HG03575 (cell line): ENCODE measurements around the gene CBL.
"Not testable (repeated sequence)": the region's sequence is repeated elsewhere in the genome, so short reads cannot be mapped to it uniquely, and the experiment has no call there.

Experiments used
- ATAC-seq: cut with Tn5 transposase; IDR thresholded peaks from one replicate; pipeline ENCODE4 v1.9.1; 2021; ENCODE audit not compliant: unreplicated experiment, insufficient number of reproducible peaks, low FRiP score; ENCODE audit errors: extremely low read depth

Gene CBL

DNA sequence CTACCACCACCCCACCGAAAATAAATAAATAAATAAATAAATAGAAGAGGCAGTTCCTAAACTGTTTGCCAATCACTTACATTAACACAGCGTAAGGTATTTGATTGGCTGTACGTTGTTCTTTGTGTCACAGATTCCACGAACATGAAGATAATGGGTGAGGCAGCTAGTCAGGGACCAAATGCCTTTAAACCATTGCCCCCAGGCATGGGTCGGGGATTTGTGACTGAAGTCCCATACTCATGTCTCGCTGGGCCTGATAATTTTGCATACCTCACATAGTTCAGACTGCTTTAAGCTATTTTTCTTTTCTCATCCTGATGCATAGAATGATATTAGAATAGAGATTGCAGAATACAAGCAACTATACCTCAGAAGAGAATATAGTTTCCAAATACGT, 3.6 kb upstream of the CBL start:
- no peak for ATAC-seq

DNA sequence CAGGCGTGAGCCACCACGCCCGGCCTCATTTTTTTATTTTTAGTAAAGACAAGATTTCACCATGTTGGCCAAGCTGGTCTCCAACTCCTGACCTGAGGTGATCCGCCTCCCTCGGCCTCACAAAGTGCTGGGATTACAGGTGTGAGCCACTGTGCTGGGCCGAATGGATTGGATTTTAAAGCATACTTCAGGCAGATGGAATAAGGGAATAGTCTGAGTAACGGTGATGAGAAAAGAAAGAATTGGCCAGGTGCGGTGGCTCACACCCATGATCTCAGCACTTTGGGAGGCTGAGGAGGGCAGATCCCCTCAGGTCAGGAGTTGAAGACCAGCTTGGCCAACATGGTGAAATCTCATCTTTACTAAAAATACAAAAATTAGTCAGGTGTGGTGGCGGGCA, 2.1 kb upstream of the CBL start:
- ATAC-seq: no peak

DNA sequence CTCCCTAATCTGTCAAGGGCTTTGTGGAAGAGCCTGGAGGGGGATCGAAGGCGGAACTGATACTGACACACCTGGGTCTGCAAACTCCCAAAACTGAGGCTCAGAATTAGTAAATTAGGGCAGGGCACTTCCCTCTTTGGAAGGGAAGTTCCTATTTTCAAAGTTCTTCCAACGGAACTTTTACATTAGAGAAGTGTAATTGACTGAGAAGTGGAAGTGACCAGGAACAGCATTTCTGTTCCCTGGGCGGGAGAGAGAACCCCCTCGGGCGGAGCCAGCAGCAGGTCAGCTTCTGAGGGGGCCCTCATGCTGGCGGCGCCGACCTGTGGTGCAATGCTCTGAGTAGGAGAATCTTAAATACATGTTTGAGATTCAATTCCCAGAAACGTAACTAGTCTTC, 1.1 kb upstream of the CBL start:
- ATAC-seq: no peak

DNA sequence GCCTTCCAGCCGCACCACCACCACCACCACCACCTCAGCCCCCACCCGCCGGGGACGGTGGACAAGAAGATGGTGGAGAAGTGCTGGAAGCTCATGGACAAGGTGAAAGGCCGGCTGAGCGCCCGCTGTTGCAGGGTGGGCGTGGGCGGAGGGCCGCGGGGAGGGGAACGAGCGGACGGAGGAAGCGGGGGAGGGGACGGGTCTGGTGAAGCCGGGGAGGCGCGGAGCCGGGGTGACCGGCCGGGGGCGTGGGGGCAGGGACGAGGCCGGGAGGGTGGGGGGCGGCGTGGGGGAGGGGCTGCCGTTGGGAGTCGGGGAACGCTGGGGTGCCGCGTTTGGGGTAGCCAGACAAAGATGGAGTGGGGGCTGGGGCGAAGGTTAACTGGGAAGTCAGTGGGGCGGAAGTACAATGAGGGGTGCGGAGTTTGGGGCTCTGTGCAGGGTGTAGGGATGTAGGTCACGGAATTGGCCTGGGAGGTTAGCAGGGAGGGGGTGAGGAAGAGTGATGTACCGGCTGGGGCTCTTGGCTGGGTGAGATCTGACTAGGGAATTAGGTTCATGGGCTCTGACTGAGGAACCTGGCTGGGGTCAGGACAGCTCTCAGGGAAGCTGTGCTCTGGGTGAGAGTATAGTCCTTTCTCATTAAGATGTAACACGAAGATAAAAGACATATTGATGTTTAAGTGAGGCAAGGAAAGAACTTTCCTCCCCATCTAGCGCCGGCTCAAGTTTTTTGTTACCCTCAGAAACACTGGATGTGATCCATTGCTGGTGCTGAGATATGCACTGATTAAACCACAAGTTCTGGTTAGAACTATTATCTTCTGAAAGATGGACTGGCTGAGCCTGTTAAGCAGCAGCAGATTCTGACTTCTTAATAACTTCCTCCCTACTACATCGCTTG, 624 bp downstream of the CBL start:
- ATAC-seq: no peak

DNA sequence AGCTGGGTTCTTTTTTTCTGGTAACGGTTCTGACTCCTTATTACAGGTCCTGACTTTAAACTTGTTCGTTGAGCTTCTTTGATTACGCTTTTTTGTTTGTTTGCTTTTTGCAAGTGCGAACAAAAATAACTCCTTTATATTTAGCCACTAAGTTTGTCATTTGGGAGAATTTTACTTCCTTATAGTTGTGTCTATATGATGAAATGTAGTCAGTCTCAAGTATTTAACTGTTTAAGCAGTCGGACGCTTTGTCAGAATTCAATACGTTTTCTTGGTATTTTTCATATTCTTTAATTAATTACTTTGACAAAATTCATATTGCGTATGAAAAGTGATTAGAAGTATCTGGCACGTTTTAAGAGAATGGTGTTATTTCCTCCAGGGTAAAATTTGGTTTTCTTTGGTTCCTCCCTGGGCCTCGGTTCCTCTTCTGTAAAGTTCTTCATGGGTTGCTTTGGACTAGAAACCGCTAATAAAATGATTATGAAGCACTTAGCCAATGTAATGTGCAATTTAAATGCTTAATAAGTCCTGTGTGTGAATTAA, 1.3 kb downstream of the CBL start:
- no peak for ATAC-seq

DNA sequence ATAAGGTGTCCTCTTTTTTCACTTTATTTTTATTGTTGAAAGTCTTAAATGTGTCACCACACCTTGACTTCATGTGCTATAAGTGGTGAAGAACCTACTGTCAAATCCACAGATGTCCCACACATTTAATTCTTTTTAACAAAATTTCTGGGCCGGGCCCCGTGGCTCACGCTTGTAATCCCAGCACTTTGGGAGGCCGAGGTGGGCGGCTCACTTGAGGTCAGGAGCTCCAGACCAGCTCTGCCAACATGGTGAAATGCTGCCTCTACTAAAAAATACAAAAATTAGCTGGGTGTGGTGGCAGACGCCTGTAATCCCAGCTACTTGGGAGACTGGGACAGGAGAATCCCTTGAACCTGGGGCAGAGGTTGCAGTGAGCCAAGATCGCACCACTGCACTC, 3.0 kb downstream of the CBL start:
- no peak for ATAC-seq

DNA sequence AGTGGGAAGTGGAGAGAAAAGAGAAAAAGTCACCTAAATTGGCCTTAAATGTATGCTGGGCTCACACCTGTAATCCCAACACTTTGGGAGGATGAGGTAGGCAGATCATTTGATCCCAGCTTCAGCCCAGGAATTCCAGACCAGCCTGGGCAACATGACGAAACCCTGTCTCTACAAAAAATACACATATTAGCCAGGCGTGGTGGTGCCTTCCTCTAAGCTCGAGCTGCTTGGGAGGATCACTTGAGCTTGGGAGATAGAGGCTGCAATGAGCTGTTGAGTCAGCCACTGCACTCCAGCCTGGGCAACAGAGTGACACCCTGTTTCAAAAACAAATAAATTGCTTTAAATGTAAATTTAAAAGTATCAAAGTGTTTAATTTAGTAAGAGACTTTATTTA, 3.9 kb downstream of the CBL start:
- no peak for ATAC-seq

DNA sequence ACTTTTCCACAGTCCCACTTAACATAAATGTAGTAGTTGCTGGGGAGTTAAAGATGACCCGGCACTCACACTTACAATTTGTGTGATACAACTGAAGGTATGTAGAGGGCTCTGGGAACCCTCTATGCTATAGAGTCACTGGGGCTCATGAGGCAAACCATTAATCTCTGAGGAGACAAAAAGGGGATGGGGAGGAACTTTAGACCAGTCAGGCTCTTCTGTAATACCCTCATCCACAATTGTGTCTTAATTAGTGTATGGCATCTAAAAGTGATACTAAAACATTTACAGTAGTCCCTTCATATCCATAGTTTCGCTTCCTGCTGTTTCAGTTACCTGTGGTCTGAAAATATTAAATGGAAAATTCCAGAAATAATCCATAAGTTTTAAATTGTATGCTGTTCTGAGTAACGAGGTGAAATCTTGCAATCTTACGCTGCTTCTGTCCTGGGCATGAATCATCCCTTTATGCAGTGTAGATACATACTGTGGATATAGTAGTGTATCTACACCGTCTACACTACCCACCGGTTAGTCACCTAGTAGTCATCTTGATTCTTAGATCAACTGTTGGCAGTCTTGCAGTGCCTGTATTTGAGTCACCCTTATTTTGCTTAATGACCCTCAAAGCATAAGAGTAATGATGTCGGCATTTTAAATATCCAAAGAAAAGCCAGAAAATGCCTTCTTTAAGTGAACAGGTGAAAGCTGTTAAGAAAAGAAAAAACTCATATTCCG, 12.2 kb downstream of the CBL start:
- no peak for ATAC-seq

DNA sequence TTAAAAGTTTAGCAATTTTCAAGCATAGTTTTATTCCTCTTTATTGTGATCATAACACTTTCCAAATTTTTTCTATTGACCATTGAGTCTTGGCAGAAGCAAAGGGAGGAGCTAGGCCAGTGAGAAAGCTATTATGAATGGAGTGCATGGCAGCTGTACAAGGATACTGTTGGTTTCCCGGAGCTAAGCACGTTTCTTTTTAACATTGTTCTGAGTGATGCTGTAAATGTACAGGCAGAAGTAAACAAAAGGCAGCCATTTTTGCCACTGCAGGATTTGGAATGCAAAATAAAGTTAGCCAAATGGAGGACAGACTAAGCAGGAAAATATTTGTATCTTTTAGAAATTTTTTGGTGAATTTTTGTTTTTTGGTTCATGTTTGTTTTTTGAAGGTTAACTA, 16.2 kb downstream of the CBL start:
- no peak for ATAC-seq

DNA sequence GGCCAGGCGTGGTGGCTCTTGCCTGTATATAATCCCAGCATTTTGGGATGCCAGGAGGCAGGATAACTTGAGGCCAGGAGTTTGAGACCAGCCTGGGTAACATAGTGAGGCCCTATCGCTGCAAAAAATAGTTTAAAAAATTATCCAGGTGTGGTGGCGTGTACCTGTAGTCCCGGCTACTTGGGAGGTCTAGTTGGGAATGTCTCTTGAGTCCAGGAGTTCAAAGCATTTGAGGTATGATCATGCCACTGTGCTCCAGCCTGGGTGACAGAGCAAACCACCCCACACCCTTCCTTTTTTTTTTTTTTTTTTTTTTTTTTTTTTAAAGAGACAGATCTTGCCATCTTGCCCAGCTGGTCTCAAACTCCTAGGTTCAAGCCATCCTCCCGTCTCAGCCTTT, 16.8 kb downstream of the CBL start:
- ATAC-seq: no peak

DNA sequence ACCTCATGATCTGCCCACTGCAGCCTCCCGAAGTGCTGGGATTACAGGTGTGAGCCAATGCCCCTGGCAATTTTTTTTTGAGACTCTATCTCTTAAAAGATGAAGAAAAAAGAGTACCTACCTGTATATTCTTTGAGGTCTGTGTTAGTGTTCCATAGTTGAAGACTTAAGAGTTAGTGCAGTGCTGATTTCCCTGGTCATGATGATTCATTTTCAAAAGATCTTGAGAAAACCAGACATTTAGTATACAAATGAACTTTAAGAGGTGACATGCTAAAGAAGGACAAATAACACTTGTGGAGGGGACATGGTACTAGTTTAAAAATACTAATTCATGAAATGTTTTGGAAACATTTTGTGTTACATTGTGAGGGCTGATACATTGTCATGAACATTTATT, 17.7 kb downstream of the CBL start:
- ATAC-seq: no peak

DNA sequence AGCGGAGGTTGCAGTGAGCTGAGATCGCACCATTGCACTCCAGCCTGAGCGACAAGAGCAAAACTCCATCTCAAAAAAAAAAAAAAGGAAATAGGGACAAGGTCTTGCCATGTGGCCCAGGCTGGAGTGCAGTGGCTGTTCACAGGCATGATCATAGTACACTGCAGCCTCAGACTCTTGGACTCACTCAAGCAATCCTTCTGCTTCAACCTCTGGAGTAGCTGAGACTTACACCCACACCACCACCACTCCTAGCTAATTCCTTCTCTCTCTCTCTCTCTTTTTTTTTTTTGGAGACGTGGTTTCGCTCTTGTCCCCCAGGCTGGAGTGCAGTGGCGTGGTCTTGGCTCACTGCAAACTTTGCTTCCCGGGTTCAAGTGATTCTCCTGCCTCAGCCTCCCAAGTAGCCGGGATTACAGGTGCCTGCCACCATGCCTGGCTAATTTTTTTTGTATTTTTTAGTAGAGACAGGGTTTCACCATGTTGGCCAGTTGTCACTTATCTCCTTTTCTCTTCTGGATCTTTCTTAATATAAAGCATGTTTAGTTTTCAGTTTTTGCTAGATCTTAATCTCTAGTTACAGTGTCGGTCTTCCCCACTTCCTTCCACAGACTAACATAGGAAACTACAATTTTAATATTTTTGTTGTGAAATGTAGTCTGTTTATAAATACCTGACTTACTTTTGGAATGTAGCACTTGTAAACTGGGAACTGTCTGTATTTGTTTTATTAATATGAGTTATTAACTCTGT, 22.6 kb downstream of the CBL start:
- ATAC-seq: not testable (repeated sequence)

DNA sequence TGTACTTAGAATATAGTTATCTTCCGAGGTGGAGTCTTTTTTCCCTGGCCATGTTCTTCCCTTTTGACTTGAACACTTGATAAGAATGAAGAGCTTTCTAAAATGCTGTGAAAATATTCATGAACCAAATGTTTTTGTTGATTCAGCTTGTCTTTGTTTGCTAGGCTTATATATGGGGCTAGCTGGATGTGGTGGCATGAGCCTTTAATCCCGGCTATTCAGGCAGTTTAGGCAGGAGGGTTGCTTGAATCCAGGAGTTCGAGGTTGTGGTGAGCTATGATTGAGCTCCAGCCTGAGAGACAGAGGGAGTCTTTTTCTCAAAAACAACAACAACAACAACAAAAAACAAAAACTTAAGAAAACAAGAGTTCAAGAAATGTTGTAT, 23.1 kb downstream of the CBL start:
- ATAC-seq: no peak

DNA sequence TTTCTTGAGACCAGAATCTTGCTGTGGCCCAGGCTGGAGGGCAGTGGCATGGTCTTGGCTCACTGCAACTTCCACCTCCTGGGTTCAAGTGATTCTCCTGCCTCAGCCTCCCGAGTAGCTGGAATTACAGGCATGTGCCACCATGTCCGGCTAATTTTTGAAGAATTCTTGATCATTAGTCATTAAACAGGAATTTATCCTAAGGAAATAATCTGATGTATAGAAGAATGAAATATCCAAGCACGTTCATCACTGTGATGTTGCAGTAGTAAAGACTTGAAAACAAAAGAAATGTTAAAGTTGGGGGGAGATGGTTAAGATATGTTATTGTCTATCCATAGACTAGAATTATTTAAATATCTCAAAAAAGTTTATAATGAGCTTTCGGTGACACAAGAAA, 23.6 kb downstream of the CBL start:
- ATAC-seq: no peak

DNA sequence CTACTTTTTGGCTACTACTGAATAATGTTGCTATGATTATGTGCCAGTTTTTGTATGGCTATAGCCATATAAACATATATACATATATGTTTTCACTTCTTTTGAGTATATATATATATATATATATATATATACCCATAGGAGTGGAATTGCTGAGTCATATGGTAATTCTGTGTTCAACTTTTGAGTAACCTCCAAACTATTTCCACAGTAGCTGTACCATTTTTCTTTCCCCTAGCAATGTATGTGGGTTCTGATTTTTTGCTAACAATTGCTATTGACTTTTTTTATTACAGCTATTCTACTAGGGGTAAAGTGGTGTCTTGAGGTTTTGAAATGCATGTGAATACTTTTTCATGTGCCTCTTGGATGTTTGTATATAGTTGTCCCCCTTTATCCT, 30.4 kb downstream of the CBL start:
- no peak for ATAC-seq

DNA sequence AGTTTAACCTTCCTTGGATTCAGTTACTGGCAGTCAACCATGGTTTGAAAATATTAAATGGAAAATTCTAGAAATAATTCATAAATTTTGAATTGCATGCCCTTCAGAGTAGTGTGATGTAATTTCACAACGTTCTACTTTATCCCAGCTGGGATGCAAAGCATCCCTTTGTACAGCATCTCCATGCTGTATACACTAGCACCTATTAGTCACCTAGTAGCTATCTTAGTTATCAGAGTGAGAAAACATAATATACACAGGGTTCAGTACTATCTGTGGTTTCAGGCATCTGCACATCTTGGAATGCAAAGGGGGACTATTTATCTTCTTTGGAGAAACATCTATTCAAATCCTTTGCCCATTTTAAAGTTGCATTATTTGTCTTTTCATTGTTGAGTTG, 30.8 kb downstream of the CBL start:
- ATAC-seq: no peak

DNA sequence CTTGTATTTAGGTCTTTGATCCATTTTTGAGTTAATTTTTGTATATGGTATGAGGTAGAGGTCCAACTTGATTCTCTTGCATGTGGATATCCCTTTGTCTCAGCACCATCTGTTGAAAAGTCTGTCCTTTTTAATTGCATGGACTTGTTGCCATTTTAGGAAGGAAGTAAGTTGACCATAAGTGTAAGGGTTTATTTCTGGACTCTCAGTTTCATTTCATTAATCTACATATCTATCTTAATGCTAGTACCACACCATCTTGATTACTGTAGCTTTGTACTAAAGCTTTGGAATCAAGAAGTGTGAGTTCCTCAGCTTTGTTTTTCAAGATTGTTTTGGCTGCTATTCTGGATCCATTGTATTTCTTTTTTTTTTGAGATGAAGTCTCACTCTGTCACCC, 31.4 kb downstream of the CBL start:
- ATAC-seq: no peak

DNA sequence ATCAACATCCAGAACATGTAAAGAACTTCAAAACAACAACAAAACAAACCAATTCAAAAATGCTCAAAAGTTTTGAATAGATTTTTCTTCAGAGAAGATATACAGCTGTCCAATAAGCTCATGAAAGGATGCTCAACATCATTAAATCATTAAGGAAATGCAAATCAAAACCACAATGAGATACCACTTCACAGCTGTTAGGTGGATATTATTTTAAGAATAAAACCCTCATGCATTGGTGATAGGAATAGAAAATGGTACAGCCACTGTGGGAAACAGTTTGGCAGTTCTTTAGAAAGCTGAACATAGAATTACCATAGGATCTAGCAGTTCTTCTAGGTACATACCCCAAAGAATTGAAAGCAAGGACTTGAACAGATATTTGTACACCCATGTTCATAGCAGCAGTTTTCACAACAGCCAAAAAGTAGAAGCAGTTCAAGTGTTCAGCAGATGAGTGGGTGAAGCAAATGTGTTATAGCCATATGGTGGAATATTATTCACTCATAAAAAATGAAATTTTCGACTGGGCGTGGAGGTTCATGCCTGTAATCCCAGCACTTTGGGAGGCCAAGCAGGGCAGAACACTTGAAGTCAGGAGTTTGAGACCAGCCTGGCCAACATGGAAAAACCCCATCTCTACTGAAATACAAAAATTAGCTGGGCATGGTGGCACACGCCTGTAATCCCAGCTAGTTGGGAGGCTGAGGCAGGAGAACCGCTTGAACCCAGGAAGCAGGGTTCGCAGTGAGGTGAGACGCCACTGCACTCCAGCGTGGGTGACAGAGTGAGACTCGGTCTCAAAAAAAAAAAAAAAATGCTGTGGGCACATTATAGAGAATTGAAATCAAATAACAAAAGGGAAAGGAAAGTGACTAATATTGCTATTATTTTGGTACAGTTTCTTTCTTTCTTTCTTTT, 42.9 kb downstream of the CBL start:
- ATAC-seq: no peak

DNA sequence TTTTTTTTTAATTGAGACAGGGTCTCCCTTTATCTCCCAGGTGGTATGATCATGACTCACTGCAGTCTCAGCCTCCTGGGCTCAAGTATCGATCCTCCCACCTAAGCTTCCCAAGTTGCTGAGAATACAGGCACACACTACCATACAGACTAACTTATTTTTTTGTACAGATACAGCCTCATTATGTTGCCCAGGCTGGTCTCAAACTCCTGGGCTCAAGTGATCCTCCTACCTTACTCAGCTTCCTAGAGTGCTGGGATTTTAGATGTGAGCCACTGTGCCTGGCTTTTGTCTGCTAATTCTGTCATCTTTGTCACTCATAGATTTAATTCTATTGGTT, 43.5 kb downstream of the CBL start:
- ATAC-seq: no peak
